Measurements from ENCODE around the gene SKOR1. TPM values are rescaled to one million over a fixed set of nuclear protein-coding genes. Genes with fewer than 3 reads are reported as not detected.

The SKOR1 gene
- total and polyA plus RNA-seq, 2 experiments from 2014 or later = 0.11 TPM; not detected in 1

DNA sequence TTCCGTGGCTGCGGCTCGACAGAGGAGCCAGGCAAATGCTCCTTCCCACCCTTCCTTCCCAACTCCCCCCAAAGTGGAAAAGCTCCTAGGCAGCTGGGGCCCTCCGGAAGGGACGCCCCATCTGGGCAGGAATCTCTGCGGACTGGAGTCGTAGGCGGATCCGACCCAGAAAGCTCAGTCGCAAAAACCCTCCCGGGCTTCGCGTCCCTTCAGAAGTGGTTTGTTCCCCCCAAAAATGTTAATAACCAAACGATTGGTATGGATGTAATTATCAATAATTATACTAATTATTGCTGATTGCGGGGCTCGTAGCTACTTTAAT lies 10.8 kb downstream of the SKOR1 start:
- in situ Hi-C loops (cut with MboI) = loop anchor here (10.0 kb wide), 2 partner anchors 331 to 891 kb away; no protein-coding TSS in a partner anchor
- Histone ChIP-seq H3K4me3 (peak overlapping the region; percentile 66), H3K9ac (peak overlapping the region; percentile 44), H3K36me3 (ENCODE audit: low read depth) (no peaks in the 10 kb centered on the region), H3K4me2 (ENCODE audit: unreplicated experiment) (peak overlapping the region; percentile 79), H3K9me3 (ENCODE audit: low read depth) (no peaks in the 10 kb centered on the region), H3K27ac (no peak overlapping the region), H3K4me1 (ENCODE audit: insufficient read depth) (no peaks in the 10 kb centered on the region), H3K79me2 (ENCODE audit: insufficient read depth) (no peaks in the 10 kb centered on the region), H3K9me2 (ENCODE audit: insufficient read depth) (no peaks in the 10 kb centered on the region), H4K20me1 (ENCODE audit: insufficient read depth) (no peaks in the 10 kb centered on the region), H3F3A (ENCODE audit: insufficient read depth) (peaks cover 3% of the 10 kb centered on the region; the same call in 1 of the 2 replicates), H2AFZ (peak overlapping the region; percentile 72), H3K27me3 (replicated peaks; ENCODE audit: insufficient read depth) (peaks cover 46% of the 10 kb centered on the region)
- peak; percentile 50 for DNase-seq
- 1% methylated on average over 16 of the region's 16 CpGs for WGBS, 2 experiments (ENCODE audit: low coverage in 1 of 2, low lambda C conversion rate in 2 of 2, missing lambda C conversion rate in 2 of 2)
- TF ChIP-seq EZH2phosphoT487 (IDR thresholded peaks at IDR 0.05; ENCODE audit: insufficient read depth, low read depth) = no peak
- no peak for TF ChIP-seq EZH2 (IDR thresholded peaks at IDR 0.05; ENCODE audit: insufficient read depth, poor library complexity, severe bottlenecking)

- Histone ChIP-seq H4K20me1 (ENCODE audit: insufficient read depth) (no peaks in the 10 kb centered on the region), H2AFZ (peak overlapping the region; percentile 72), H3K27ac (no peak overlapping the region), H3K4me1 (ENCODE audit: insufficient read depth) (no peaks in the 10 kb centered on the region), H3K9ac (peak overlapping the region; percentile 44), H3K4me3 (peak overlapping the region; percentile 66), H3K9me2 (ENCODE audit: insufficient read depth) (no peaks in the 10 kb centered on the region), H3K4me2 (ENCODE audit: unreplicated experiment) (peak overlapping the region; percentile 79), H3K27me3 (replicated peaks; ENCODE audit: insufficient read depth) (peaks cover 43% of the 10 kb centered on the region), H3K9me3 (ENCODE audit: low read depth) (no peaks in the 10 kb centered on the region), H3K36me3 (ENCODE audit: low read depth) (no peaks in the 10 kb centered on the region), H3F3A (ENCODE audit: insufficient read depth) (peaks cover 3% of the 10 kb centered on the region; the same call in 1 of the 2 replicates), H3K79me2 (ENCODE audit: insufficient read depth) (no peaks in the 10 kb centered on the region)
- in situ Hi-C loops (cut with MboI) = loop anchor here (10.0 kb wide), 2 partner anchors 332 to 892 kb away; no protein-coding TSS in a partner anchor
- 38 to 43% methylated on average over 8 of the region's 8 CpGs for WGBS, 2 experiments (ENCODE audit: low coverage in 1 of 2, low lambda C conversion rate in 2 of 2, missing lambda C conversion rate in 2 of 2)
- peak; percentile 65 for DNase-seq
- no peak for TF ChIP-seq EZH2phosphoT487 (IDR thresholded peaks at IDR 0.05; ENCODE audit: insufficient read depth, low read depth)
- no peak for TF ChIP-seq EZH2 (IDR thresholded peaks at IDR 0.05; ENCODE audit: insufficient read depth, poor library complexity, severe bottlenecking)
These were observed 11.2 kb downstream of the SKOR1 start for GRCh38 chr15:67836477-67836876.

DNA sequence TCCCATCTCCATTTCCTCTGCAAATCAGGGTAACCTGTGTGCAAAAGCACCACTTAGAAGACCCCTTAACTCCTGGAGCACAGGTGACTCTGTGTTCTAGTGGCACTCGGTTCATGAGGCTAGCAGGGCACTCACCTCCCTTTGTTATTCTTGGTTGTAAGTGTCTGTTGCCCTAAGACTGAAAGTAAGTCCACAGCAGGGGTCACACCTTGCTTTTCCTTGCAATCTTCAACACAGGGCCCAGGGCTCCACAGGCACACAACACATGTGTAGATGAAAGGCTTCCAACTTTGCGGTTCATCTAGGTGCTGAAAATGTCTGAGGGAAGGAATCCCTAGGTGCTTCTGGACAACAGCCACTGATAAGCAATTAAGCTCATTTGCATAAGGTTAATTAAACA lies 11.6 kb downstream of the SKOR1 start:
- H3K27ac ChIP-seq = no peak overlapping the region
- H3K4me3 ChIP-seq = no peak overlapping the region
- no peaks in the 10 kb centered on the region for H3K36me3 ChIP-seq (ENCODE audit: low read depth)
- H3K27me3 ChIP-seq (replicated peaks; ENCODE audit: insufficient read depth) = peaks cover 41% of the 10 kb centered on the region
- H4K20me1 ChIP-seq (ENCODE audit: insufficient read depth) = no peaks in the 10 kb centered on the region
- no peak for DNase-seq
- H3K79me2 ChIP-seq (ENCODE audit: insufficient read depth) = no peaks in the 10 kb centered on the region
- no peaks in the 10 kb centered on the region for H3K9me2 ChIP-seq (ENCODE audit: insufficient read depth)
- in situ Hi-C loops (cut with MboI) = loop anchor here (10.0 kb wide), 2 partner anchors 332 to 892 kb away; no protein-coding TSS in a partner anchor
- no peak overlapping the region for H3K9ac ChIP-seq
- TF ChIP-seq EZH2phosphoT487 (IDR thresholded peaks at IDR 0.05; ENCODE audit: insufficient read depth, low read depth) (no peak), EZH2 (IDR thresholded peaks at IDR 0.05; ENCODE audit: insufficient read depth, poor library complexity, severe bottlenecking) (no peak)
- no peaks in the 10 kb centered on the region for H3K9me3 ChIP-seq (ENCODE audit: low read depth)
- WGBS, 2 experiments (ENCODE audit: low coverage in 1 of 2, low lambda C conversion rate in 2 of 2, missing lambda C conversion rate in 2 of 2) = 40 to 57% methylated on average over 2 of the region's 2 CpGs
- H2AFZ ChIP-seq = no peak overlapping the region
- H3K4me2 ChIP-seq (ENCODE audit: unreplicated experiment) = no peak overlapping the region
- peaks cover 3% of the 10 kb centered on the region; the same call in 1 of the 2 replicates for H3F3A ChIP-seq (ENCODE audit: insufficient read depth)
- H3K4me1 ChIP-seq (ENCODE audit: insufficient read depth) = no peaks in the 10 kb centered on the region

DNA sequence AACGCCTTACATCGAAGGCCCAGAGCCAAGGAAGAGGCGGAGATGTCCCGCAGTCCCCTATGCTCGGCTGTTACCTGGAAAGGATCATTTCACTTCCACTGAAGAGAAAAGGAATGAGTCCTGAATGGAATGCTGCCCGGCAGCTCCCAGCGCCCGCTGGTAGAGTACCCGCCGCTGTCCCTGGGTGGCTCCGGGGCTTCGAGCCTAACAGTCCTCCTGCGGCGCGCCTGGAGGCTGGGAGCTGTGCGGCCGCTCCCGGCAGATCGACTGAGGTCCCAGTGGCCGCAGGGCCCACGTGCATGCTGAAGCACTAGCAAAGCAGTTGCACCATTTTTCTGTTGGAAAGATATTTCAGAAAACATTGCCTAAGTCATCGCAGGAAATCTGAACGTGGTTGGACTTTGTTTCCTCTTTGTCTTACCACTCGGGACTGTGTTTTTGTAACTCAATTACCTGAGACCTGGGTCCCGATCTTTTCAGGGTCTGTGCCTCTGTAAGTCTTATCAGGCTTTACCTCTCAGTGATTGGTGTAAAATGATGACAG lies 13.6 kb downstream of the SKOR1 start:
- WGBS, 2 experiments (ENCODE audit: low coverage in 1 of 2, low lambda C conversion rate in 2 of 2, missing lambda C conversion rate in 2 of 2) = 26% methylated on average over 25 of the region's 25 CpGs
- Histone ChIP-seq H3K79me2 (ENCODE audit: insufficient read depth) (no peaks in the 10 kb centered on the region), H3K27me3 (replicated peaks; ENCODE audit: insufficient read depth) (peaks cover 22% of the 10 kb centered on the region), H3K27ac (no peak overlapping the region), H3K9me2 (ENCODE audit: insufficient read depth) (no peaks in the 10 kb centered on the region), H3K4me3 (peak overlapping the region; percentile 84), H3K4me2 (ENCODE audit: unreplicated experiment) (peak overlapping the region; percentile 84), H3F3A (ENCODE audit: insufficient read depth) (peaks cover 3% of the 10 kb centered on the region; the same call in 1 of the 2 replicates), H2AFZ (peak overlapping the region; percentile 99), H3K9me3 (ENCODE audit: low read depth) (no peaks in the 10 kb centered on the region), H3K4me1 (ENCODE audit: insufficient read depth) (no peaks in the 10 kb centered on the region), H3K9ac (peak overlapping the region; percentile 94), H4K20me1 (ENCODE audit: insufficient read depth) (no peaks in the 10 kb centered on the region), H3K36me3 (ENCODE audit: low read depth) (no peaks in the 10 kb centered on the region)
- in situ Hi-C loops (cut with MboI) = loop anchor here (10.0 kb wide), 2 partner anchors 334 to 894 kb away; no protein-coding TSS in a partner anchor
- DNase-seq = peak; percentile 69
- TF ChIP-seq EZH2 (IDR thresholded peaks at IDR 0.05; ENCODE audit: insufficient read depth, poor library complexity, severe bottlenecking) (no peak), EZH2phosphoT487 (IDR thresholded peaks at IDR 0.05; ENCODE audit: insufficient read depth, low read depth) (no peak)

Measured in GM23248 (cell line).